Gastroesophageal sphincter (tissue), 4 donors: ENCODE measurements around the gene SLAMF7. TPM values are rescaled to one million over a fixed set of nuclear protein-coding genes. Genes with fewer than 3 reads are reported as not detected.
"Not testable (repeated sequence)": the region's sequence is repeated elsewhere in the genome, so short reads cannot be mapped to it uniquely, and the experiment has no call there.

Experiments
- ATAC-seq: fragments of 150-250 bp; one replicate; pipeline ENCODE4 v1.9.1; 2016; ENCODE audit warnings: mild to moderate bottlenecking, moderate library complexity
- H3K27ac ChIP-seq, 4 donors: fragments of 200-600 bp; sonication (generic) in 3 of 4; 1 replicate in 3 of 4; 2 replicates in 1 of 4; pipeline ENCODE4 v1.5.1; 2016 to 2019
- H3K27me3 ChIP-seq: fragments of 200-600 bp; sonication (generic); one replicate; pipeline ENCODE4 v1.5.1; 2019
- H3K36me3 ChIP-seq, 2 donors: fragments of 200-600 bp; sonication (generic); one replicate each; pipeline ENCODE4 v1.5.1; 2019; ENCODE audit warnings: control low read depth in 1 of 2
- H3K4me1 ChIP-seq, 3 donors: fragments of 200-600 bp; sonication (generic); 1 replicate in 2 of 3; 2 replicates in 1 of 3; pipeline ENCODE4 v1.5.1; 2016 to 2019; ENCODE audit warnings: control low read depth in 2 of 3
- H3K4me3 ChIP-seq, 2 donors: fragments of 200-600 bp; sonication (generic); one replicate each; pipeline ENCODE4 v1.5.1; 2019; ENCODE audit warnings: mild to moderate bottlenecking in 1 of 2, moderate library complexity in 1 of 2
- H3K9me3 ChIP-seq, 3 donors: fragments of 200-600 bp; sonication (generic); one replicate each; pipeline ENCODE4 v1.5.1; 2017 to 2019; ENCODE audit warnings: control low read depth in 2 of 3
- EP300 ChIP-seq: sonication (generic); formaldehyde crosslinking; IDR thresholded peaks from one replicate; pipeline ENCODE4 v1.6.1; 2017; ENCODE audit warnings: antibody characterized with exemption, mild to moderate bottlenecking
- POLR2A ChIP-seq, 2 donors: fragments of 450-650 bp; IDR thresholded peaks; one replicate each; pipeline ENCODE4 v1.6.1; 2017; ENCODE audit warnings: antibody characterized with exemption in 2 of 2, mild to moderate bottlenecking in 2 of 2, moderate library complexity in 1 of 2
- POLR2AphosphoS5 ChIP-seq: sonication (generic); formaldehyde crosslinking; IDR thresholded peaks from one replicate; pipeline ENCODE4 v1.6.1; 2017; ENCODE audit warnings: antibody characterized with exemption
- WGBS, 2 donors: methylation state at CpG; one replicate each; pipeline ENCODE4 v1.1.5; 2018; ENCODE audit warnings: low coverage in 1 of 2; 5-methylcytosine and 5-hydroxymethylcytosine counted together
- total RNA-seq, 4 donors: library from RNA; depleted of rRNA; stranded (reverse); fragments of >200 nt; gene quantifications; one replicate each; pipeline ENCODE4 v1.1.0, GENCODE V29; 2016
- TF ChIP-seq, protein P1 (sequence below), 4 experiments: fragments of 200-600 bp in 2 of 4; fragments of 450-650 bp in 2 of 4; sonication (generic) in 1 of 4; IDR thresholded peaks; one replicate each; pipeline ENCODE4 v1.5.1; 2017 to 2019; ENCODE audit warnings: antibody characterized with exemption in 4 of 4, mild to moderate bottlenecking in 2 of 4, moderate library complexity in 2 of 4

The SLAMF7 gene, protein sequence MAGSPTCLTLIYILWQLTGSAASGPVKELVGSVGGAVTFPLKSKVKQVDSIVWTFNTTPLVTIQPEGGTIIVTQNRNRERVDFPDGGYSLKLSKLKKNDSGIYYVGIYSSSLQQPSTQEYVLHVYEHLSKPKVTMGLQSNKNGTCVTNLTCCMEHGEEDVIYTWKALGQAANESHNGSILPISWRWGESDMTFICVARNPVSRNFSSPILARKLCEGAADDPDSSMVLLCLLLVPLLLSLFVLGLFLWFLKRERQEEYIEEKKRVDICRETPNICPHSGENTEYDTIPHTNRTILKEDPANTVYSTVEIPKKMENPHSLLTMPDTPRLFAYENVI
- total RNA-seq, result 1 to 10 TPM in 1 of 4 donors, under 1 TPM in 2, not detected in 1; 0.62 to 3.5 (median 0.67) TPM

DNA sequence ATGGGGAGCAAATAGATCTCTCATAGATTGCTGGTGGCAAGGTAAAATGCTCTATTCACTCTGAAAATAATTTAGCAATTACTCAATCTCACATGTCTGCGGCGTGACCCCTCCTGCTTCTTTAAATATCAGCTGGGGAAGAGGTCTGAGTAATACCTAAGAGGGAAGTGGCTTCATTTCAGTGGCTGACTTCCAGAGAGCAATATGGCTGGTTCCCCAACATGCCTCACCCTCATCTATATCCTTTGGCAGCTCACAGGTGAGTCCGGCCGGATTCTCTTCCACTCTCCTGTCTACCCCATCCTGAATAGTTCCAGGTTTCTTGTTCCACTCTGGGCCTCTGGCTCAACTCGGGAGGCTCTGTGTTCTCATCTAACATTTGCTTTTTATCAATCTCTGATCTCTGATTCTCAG is at the start of gene SLAMF7:
TSS of gene SLAMF7 (plus strand) at position 150 of the 414 bp plus-strand sequence. CDS start at position 205, 55 bp downstream.
- Histone ChIP-seq H3K36me3 (no peaks in the 10 kb centered on the region), H3K27ac (no peak within 1 kb of the TSS), H3K27me3 (peaks cover 8% of the 10 kb centered on the region), H3K4me1 (no peaks in the 10 kb centered on the region), H3K9me3 (peaks cover 0 to 10% (median 0%) of the 10 kb centered on the region in 3 donors), H3K4me3 (no peak within 1 kb of the TSS)
- WGBS, 2 donors, result 78 to 91% methylated on average over 3 of the region's 5 CpGs
- no peak for ATAC-seq
- TF ChIP-seq EP300, result no peak
- no peak for TF ChIP-seq POLR2A (IDR thresholded peaks at IDR 0.05)
- TF ChIP-seq POLR2AphosphoS5, result no peak
- TF ChIP-seq, protein P1, sequence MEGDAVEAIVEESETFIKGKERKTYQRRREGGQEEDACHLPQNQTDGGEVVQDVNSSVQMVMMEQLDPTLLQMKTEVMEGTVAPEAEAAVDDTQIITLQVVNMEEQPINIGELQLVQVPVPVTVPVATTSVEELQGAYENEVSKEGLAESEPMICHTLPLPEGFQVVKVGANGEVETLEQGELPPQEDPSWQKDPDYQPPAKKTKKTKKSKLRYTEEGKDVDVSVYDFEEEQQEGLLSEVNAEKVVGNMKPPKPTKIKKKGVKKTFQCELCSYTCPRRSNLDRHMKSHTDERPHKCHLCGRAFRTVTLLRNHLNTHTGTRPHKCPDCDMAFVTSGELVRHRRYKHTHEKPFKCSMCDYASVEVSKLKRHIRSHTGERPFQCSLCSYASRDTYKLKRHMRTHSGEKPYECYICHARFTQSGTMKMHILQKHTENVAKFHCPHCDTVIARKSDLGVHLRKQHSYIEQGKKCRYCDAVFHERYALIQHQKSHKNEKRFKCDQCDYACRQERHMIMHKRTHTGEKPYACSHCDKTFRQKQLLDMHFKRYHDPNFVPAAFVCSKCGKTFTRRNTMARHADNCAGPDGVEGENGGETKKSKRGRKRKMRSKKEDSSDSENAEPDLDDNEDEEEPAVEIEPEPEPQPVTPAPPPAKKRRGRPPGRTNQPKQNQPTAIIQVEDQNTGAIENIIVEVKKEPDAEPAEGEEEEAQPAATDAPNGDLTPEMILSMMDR (IDR thresholded peaks at IDR 0.05), result no peak

DNA sequence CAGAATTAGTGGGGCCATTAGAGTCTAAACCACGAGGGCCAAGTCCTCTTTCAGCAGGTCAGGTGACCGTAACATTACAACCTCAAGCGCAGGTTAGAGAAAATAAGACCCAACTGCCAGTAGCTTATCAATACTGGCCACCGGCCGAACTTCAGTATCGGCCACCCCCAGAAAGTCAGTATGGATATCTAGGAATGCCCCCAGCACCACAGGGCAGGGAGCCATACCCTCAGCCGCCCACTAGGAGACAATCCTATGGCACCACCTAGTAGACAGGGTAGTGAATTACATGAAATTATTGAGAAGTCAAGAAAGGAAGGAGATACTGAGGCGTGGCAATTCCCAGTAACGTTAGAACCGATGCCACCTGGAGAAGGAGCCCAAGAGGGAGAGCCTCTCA is 46.7 kb upstream of the SLAMF7 start:
- H3K4me3 ChIP-seq, H3K4me1 ChIP-seq, H3K9me3 ChIP-seq, ATAC-seq, H3K27me3 ChIP-seq, H3K36me3 ChIP-seq, H3K27ac ChIP-seq: not testable (repeated sequence)
- whole genome bisulfite sequencing, 2 donors, result 88 to 100% methylated on average over 2 to 7 of the region's 10 CpGs

DNA sequence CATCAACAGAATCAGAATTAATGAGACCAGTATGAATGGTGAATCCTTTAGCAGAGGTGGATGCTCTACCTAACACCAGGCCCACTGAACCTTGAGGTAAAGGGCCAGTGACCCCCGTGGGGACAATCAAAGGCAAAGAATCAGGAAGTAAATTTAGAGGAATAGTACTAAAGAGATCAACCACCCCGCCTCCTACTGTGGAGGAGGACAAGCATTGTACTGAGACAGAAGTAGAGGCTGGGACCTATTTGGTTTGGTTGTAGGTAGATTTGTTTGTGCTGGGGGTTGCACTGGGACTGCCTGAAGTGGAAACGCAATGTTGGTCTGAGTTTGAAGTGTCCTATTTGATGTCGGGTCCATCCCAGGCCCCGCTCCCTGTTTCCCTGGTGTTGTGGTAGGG is 36.9 kb upstream of the SLAMF7 start:
- Histone ChIP-seq H3K27me3 (peaks cover 15% of the 10 kb centered on the region), H3K4me3 (no peak overlapping the region), H3K27ac (no peak overlapping the region), H3K4me1 (no peaks in the 10 kb centered on the region), H3K36me3 (no peaks in the 10 kb centered on the region), H3K9me3 (no peaks in the 10 kb centered on the region)
- ATAC-seq, result no peak
- 86 to 100% methylated on average over 2 to 5 of the region's 5 CpGs for WGBS, 2 donors
- TF ChIP-seq EP300 (no peak), POLR2AphosphoS5 (no peak), POLR2A (IDR thresholded peaks at IDR 0.05) (no peak)
- TF ChIP-seq, protein P1 (IDR thresholded peaks at IDR 0.05), result no peak

DNA sequence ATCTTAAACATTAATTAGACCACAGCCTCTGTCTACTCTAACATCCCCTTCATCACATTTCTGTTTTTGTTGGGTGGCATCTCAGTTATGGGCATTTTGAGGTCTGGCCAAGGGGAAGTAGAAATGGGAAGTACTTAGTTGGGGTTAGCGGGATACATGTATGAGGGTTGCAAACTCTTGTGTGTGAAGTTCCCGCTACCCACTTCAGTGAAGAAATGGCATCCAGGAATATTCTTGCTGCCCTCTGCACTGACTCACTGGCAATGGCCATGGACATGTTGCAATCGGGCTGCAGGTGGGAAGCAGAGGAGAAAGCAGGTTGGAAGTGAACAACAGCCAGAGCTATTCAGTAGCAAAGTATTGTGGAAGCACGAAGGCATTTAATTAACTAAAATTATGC is 34.8 kb upstream of the SLAMF7 start:
- Histone ChIP-seq H3K4me1 (no peaks in the 10 kb centered on the region), H3K9me3 (no peaks in the 10 kb centered on the region), H3K27me3 (peaks cover 15% of the 10 kb centered on the region), H3K36me3 (no peaks in the 10 kb centered on the region), H3K27ac (no peak overlapping the region), H3K4me3 (no peak overlapping the region)
- peak; percentile 67 for ATAC-seq
- TF ChIP-seq EP300 (no peak), POLR2AphosphoS5 (no peak), POLR2A (IDR thresholded peaks at IDR 0.05) (no peak)
- TF ChIP-seq, protein P1 (IDR thresholded peaks at IDR 0.05), result no peak
- WGBS, 2 donors, result 70% methylated on average over 3 of the region's 4 CpGs; no CpG with 5 or more reads in 1 of the 2 donors

DNA sequence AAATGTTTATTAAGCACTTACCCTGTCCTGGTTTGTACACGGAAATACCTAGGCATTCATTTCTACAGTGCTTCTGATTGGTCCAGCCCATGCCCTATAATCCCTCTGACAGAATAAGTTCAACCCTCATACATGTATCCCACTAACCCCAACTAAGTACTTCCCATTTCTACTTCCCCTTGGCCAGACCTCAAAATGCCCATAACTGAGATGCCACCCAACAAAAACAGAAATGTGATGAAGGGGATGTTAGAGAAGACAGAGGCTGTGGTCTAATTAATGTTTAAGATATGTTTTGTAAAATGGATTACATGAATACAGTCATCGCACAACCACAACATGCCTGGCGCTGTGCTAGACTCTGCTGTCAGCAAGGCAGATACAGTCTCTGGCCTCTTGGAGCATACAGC is 33.8 kb upstream of the SLAMF7 start:
- 41 to 78% methylated on average over 2 to 3 of the region's 3 CpGs for WGBS, 2 donors
- H3K27me3 ChIP-seq, result peaks cover 15% of the 10 kb centered on the region
- not testable (repeated sequence) for H3K4me3 ChIP-seq, H3K27ac ChIP-seq, ATAC-seq, H3K9me3 ChIP-seq, H3K36me3 ChIP-seq, H3K4me1 ChIP-seq

DNA sequence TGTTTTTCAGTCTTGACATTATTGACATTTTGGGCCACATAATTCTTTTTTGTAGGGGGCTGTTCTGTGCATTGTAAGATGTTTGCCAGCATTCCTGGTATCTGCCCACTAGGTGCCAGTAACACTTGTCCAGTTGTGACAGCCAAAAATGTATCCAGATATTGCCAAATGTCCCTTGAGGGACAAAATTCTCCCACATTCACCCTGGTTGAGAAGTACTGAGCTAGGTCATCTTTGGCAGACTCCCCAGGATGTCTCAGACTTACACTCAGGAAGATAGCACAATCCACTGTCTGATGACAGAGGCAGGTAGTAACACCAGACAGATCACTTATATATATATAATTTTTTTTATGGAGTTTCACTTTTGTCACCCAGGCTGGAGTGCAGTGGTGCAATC is 33.3 kb upstream of the SLAMF7 start:
- peaks cover 15% of the 10 kb centered on the region for H3K27me3 ChIP-seq
- H3K4me1 ChIP-seq, result no peaks in the 10 kb centered on the region
- ATAC-seq, result no peak
- H3K36me3 ChIP-seq, result no peaks in the 10 kb centered on the region
- no peaks in the 10 kb centered on the region for H3K9me3 ChIP-seq
- no peak overlapping the region for H3K27ac ChIP-seq
- TF ChIP-seq POLR2AphosphoS5 (no peak), POLR2A (IDR thresholded peaks at IDR 0.05) (no peak), EP300 (no peak)
- H3K4me3 ChIP-seq, result no peak overlapping the region
